H1 (cell line): ENCODE data around the gene MAVS. TPM values are rescaled to one million over a fixed set of nuclear protein-coding genes. Genes with fewer than 3 reads are reported as not detected.

Experiments used
- CTCF ChIA-PET: fragments of 300-600 bp; sonication (Branson Sonifier 250); formaldehyde crosslinking; loops from one replicate; lab custom pipeline; 2021; ENCODE audit not compliant: partially characterized antibody; lab: Charles Lee
- POLR2A ChIA-PET: fragments of 300-600 bp; sonication (Branson Sonifier 250); formaldehyde crosslinking; loops from one replicate; lab custom pipeline; 2021; ENCODE audit warnings: inconsistent platforms; ENCODE audit not compliant: partially characterized antibody; lab: Charles Lee
- DNase-seq, 2 experiments: peaks; one replicate each; pipeline versions ENCODE4 v3.0.0 to v3.0.0-alpha.2; 2010 to 2022; ENCODE audit warnings: low spot score in 2 of 2, low read depth in 1 of 2, mixed read lengths in 1 of 2
- FAIRE-seq: peaks from 2 replicates; lab custom pipeline; 2011; peaks lifted over from hg19 to GRCh38; lab: Jason Lieb, UNC
- H2AFZ ChIP-seq: 2 replicates; pipeline ENCODE4 v1.8.1; 2012; ENCODE audit warnings: low read length, inconsistent platforms
- H2AK5ac ChIP-seq: 2 replicates; pipeline ENCODE4 v1.6.1; 2013; ENCODE audit warnings: low read depth, low read length
- H2BK120ac ChIP-seq: replicated peaks from 2 replicates; pipeline ENCODE3; 2013; ENCODE audit warnings: low read depth, low read length, inconsistent platforms
- H2BK12ac ChIP-seq: 2 replicates; pipeline ENCODE4 v1.6.1; 2013; ENCODE audit warnings: low read depth, low read length
- H2BK15ac ChIP-seq: 2 replicates; pipeline ENCODE4 v1.6.1; 2013; ENCODE audit warnings: low read length
- H2BK20ac ChIP-seq: 2 replicates; pipeline ENCODE4 v1.6.1; 2013; ENCODE audit warnings: low read length
- H2BK5ac ChIP-seq: 2 replicates; pipeline ENCODE4 v1.6.1; 2013; ENCODE audit warnings: low read depth, low read length
- H3K14ac ChIP-seq: 2 replicates; pipeline ENCODE4 v1.6.1; 2013; ENCODE audit warnings: inconsistent platforms; ENCODE audit not compliant: insufficient read length
- H3K18ac ChIP-seq: 2 replicates; pipeline ENCODE4 v1.6.1; 2013; ENCODE audit warnings: low read length; ENCODE audit errors: extremely low read depth
- H3K23ac ChIP-seq: 2 replicates; pipeline ENCODE4 v1.6.1; 2013; ENCODE audit warnings: inconsistent platforms; ENCODE audit not compliant: insufficient read length
- H3K23me2 ChIP-seq: 2 replicates; pipeline ENCODE4 v1.6.1; 2013; ENCODE audit warnings: low read depth, low read length
- H3K27ac ChIP-seq: 2 replicates; pipeline ENCODE4 v1.6.1; 2011; ENCODE audit warnings: low read depth, low read length, inconsistent platforms
- H3K27me3 ChIP-seq, 4 experiments: replicated peaks in 1 of 4; 1 replicate in 1 of 4; 2 replicates in 3 of 4; pipeline versions ENCODE4 v1.6.1 to v1.8.1; 2011 to 2013; ENCODE audit warnings: low read length in 3 of 4, mild to moderate bottlenecking in 3 of 4, inconsistent platforms in 2 of 4, mixed read lengths in 2 of 4, moderate library complexity in 1 of 4; ENCODE audit not compliant: control insufficient read depth in 3 of 4, insufficient read depth in 3 of 4; ENCODE audit errors: extremely low read depth in 1 of 4
- H3K36me3 ChIP-seq, 4 experiments: 2 replicates each; pipeline versions ENCODE4 v1.6.1 to v1.8.1; 2011 to 2013; ENCODE audit warnings: mild to moderate bottlenecking in 4 of 4, low read length in 3 of 4, moderate library complexity in 2 of 4, control low read depth in 1 of 4, inconsistent platforms in 1 of 4; ENCODE audit not compliant: insufficient read depth in 4 of 4, control insufficient read depth in 2 of 4
- H3K4ac ChIP-seq: replicated peaks from 2 replicates; pipeline ENCODE3; 2013; ENCODE audit warnings: low read length, low read depth, mixed read lengths, inconsistent platforms; ENCODE audit not compliant: insufficient read length
- H3K4me1 ChIP-seq, 4 experiments: replicated peaks in 1 of 4; 1 replicate in 1 of 4; 2 replicates in 3 of 4; pipeline versions ENCODE4 v1.6.1 to v1.8.1; 2011 to 2013; ENCODE audit warnings: low read length in 3 of 4, inconsistent platforms in 2 of 4, mixed read lengths in 1 of 4; ENCODE audit not compliant: insufficient read depth in 4 of 4, control insufficient read depth in 3 of 4
- H3K4me2 ChIP-seq, 2 experiments: 2 replicates each; pipeline versions ENCODE4 v1.6.1 to v1.8.1; 2011 to 2013; ENCODE audit warnings: low read depth in 2 of 2, low read length in 2 of 2, control low read depth in 1 of 2, inconsistent platforms in 1 of 2, mild to moderate bottlenecking in 1 of 2; ENCODE audit not compliant: insufficient read depth in 1 of 2
- H3K4me3 ChIP-seq, 4 experiments: fragments of 200-600, 300-600 bp in 1 of 4; sonication (generic), shearing (Covaris generic), sonication (Bioruptor Twin) in 1 of 4; 2 replicates each; pipeline versions ENCODE4 v1.5.1 to v1.8.1; 2011 to 2016; ENCODE audit warnings: low read length in 4 of 4, low read depth in 3 of 4, control low read depth in 2 of 4, inconsistent platforms in 2 of 4, mild to moderate bottlenecking in 2 of 4, mixed read lengths in 1 of 4, moderate library complexity in 1 of 4; ENCODE audit not compliant: insufficient read depth in 2 of 4; ENCODE audit errors: extremely low read depth in 1 of 4
- H3K56ac ChIP-seq: replicated peaks from 2 replicates; pipeline ENCODE3; 2013; ENCODE audit warnings: low read depth, mild to moderate bottlenecking, mixed read lengths, low read length, inconsistent platforms; ENCODE audit not compliant: insufficient read length
- H3K79me1 ChIP-seq: 2 replicates; pipeline ENCODE4 v1.6.1; 2013; ENCODE audit warnings: low read depth, low read length, control low read depth
- H3K79me2 ChIP-seq, 2 experiments: 2 replicates each; pipeline versions ENCODE4 v1.6.1 to v1.8.1; 2012 to 2013; ENCODE audit warnings: low read length in 2 of 2, mild to moderate bottlenecking in 2 of 2, inconsistent platforms in 1 of 2; ENCODE audit not compliant: insufficient read depth in 2 of 2, control insufficient read depth in 1 of 2
- H3K9ac ChIP-seq, 4 experiments: replicated peaks in 1 of 4; 1 replicate in 1 of 4; 2 replicates in 3 of 4; pipeline versions ENCODE4 v1.6.1 to v1.8.1; 2011 to 2013; ENCODE audit warnings: low read depth in 3 of 4, low read length in 3 of 4, control low read depth in 2 of 4, mild to moderate bottlenecking in 2 of 4, moderate library complexity in 2 of 4, inconsistent platforms in 1 of 4; ENCODE audit errors: extremely low read depth in 1 of 4
- H3K9me3 ChIP-seq, 2 experiments: 2 replicates each; pipeline versions ENCODE4 v1.6.1 to v1.8.1; 2012 to 2013; ENCODE audit warnings: mild to moderate bottlenecking in 2 of 2, moderate library complexity in 2 of 2, control low read depth in 1 of 2, inconsistent platforms in 1 of 2, low read depth in 1 of 2, low read length in 1 of 2, mixed read lengths in 1 of 2; ENCODE audit not compliant: insufficient read depth in 2 of 2
- H4K20me1 ChIP-seq, 2 experiments: replicated peaks in 1 of 2; 2 replicates each; pipeline versions ENCODE3 to v1.8.1; 2011 to 2013; ENCODE audit warnings: inconsistent platforms in 2 of 2, low read length in 2 of 2, mild to moderate bottlenecking in 1 of 2; ENCODE audit not compliant: insufficient read depth in 2 of 2, control insufficient read depth in 1 of 2
- H4K5ac ChIP-seq: 2 replicates; pipeline ENCODE4 v1.6.1; 2013; ENCODE audit warnings: low read length, low read depth, mixed read lengths, inconsistent platforms; ENCODE audit not compliant: insufficient read length
- H4K8ac ChIP-seq: 2 replicates; pipeline ENCODE4 v1.8.0; 2013; ENCODE audit warnings: mild to moderate bottlenecking, moderate library complexity, low read length, inconsistent platforms; ENCODE audit not compliant: insufficient read depth; ENCODE audit errors: extremely low read depth
- H4K91ac ChIP-seq: replicated peaks from 2 replicates; pipeline ENCODE3; 2013; ENCODE audit warnings: low read length, mixed read lengths, inconsistent platforms; ENCODE audit not compliant: insufficient read length
- CEBPB ChIP-seq: IDR thresholded peaks from 2 replicates; pipeline ENCODE4 v1.6.1; 2012; ENCODE audit warnings: low read depth, low read length
- FOSL1 ChIP-seq: IDR thresholded peaks from 2 replicates; pipeline ENCODE4 v1.6.1; 2011; ENCODE audit warnings: mild to moderate bottlenecking, low read depth, low read length, moderate library complexity; ENCODE audit not compliant: insufficient read depth
- WGBS, 2 experiments: shearing (Covaris generic) in 1 of 2; methylation state at CpG; one replicate each; pipeline versions ENCODE4 v1.1.6 to v1.1.7; 2013 to 2015; ENCODE audit warnings: low lambda C conversion rate in 2 of 2, mixed read lengths in 2 of 2, inconsistent platforms in 1 of 2, low coverage in 1 of 2, missing lambda C conversion rate in 1 of 2; ENCODE audit not compliant: insufficient replicate concordance in 2 of 2, insufficient coverage in 1 of 2, insufficient read length in 1 of 2; ENCODE audit errors: extremely low coverage in 1 of 2, missing lambda C conversion rate in 1 of 2; 5-methylcytosine and 5-hydroxymethylcytosine counted together
- polyA plus RNA-seq, 7 experiments: library from polyadenylated mRNA; depleted of rRNA in 3 of 7; stranded (reverse) in 5 of 7; unstranded in 2 of 7; fragments of >200 nt in 5 of 7; fragments of 200-250 nt in 2 of 7; gene quantifications; 1 replicate in 5 of 7; 2 replicates in 1 of 7; 4 replicates in 1 of 7; pipeline versions ENCODE4 v1.2.1 to v1.2.3, GENCODE V29; 2011 to 2013; ENCODE audit warnings: missing spikeins in 2 of 7, mixed read lengths in 2 of 7
- total RNA-seq: library from RNA; stranded (reverse); fragmentation: NEBNext Ultra II Directional; extraction: Animal tissue kit (Norgen Biotek cat#: 25700); gene quantifications from 2 replicates; pipeline ENCODE4 v1.2.1, GENCODE V29; 2021

Gene MAVS
- total and polyA plus RNA-seq, 2 of the 8 experiments (the other 6 are each of a cell fraction or from before 2014, with no cell fraction given), result 9.9 to 24.3 TPM

GRCh38 chr20:3811467-3812258, 35.0 kb upstream of the MAVS start:
- ChIA-PET CTCF (interaction anchor here (0.6 to 10.6 kb wide), 6 partner anchors 23 to 917 kb away, joined by 3 to 128 read pairs (median 4); partner anchors contain the start of genes ADISSP, CENPB and SPEF1), POLR2A (interaction anchor here (2.2 kb wide), 1 partner anchor 11 kb away, joined by 6 read pairs; no protein-coding TSS in a partner anchor)
- Histone ChIP-seq H3K56ac (no peak overlapping the region), H2BK12ac (no peak overlapping the region), H4K20me1 (no peaks in the 10 kb centered on the region), H3K9ac (no peak overlapping the region), H3K23ac (no peak overlapping the region), H3K4me3 (no peak overlapping the region), H3K4me1 (peaks cover 7 to 20% (median 11%) of the 10 kb centered on the region in 4 experiments; a peak in 6 of 7 replicates), H2BK5ac (no peak overlapping the region), H3K18ac (no peak overlapping the region), H4K5ac (no peak overlapping the region), H3K36me3 (no peaks in the 10 kb centered on the region), H3K27ac (no peak overlapping the region), H3K4me2 (no peak overlapping the region), H3K27me3 (no peaks in the 10 kb centered on the region), H4K8ac (peak overlapping the region; percentile 71; the same call in 1 of the 2 replicates), H4K91ac (no peak overlapping the region), H2BK20ac (no peak overlapping the region), H3K9me3 (no peaks in the 10 kb centered on the region), H2BK15ac (no peak overlapping the region), H3K14ac (no peak overlapping the region), H3K23me2 (no peaks in the 10 kb centered on the region), H2AK5ac (no peak overlapping the region), H2BK120ac (no peak overlapping the region), H2AFZ (no peak overlapping the region), H3K79me2 (no peaks in the 10 kb centered on the region), H3K4ac (no peak overlapping the region), H3K79me1 (no peaks in the 10 kb centered on the region)
- peak; percentile 60; the same call in 1 of the 2 replicates for TF ChIP-seq CEBPB
- TF ChIP-seq FOSL1, result no peak
- 85% methylated on average over 20 of the region's 20 CpGs; no CpG with 5 or more reads in 1 of the 2 experiments for WGBS, 2 experiments
- DNase-seq (no peak), FAIRE-seq (no peak)
